B cell (primary cell): ENCODE results near the gene DNAJA1.

Source experiments
- EZH2 ChIP-seq: IDR thresholded peaks from 2 replicates; pipeline ENCODE4 v1.6.1; 2012; ENCODE audit warnings: borderline replicate concordance, low read depth, mild to moderate bottlenecking, moderate library complexity, low read length; ENCODE audit not compliant: insufficient read depth, poor library complexity, severe bottlenecking
- TF ChIP-seq, protein P1 (sequence below): fragments of 200-600 bp; IDR thresholded peaks from one replicate; pipeline ENCODE4 v1.8.0; 2022; ENCODE audit warnings: antibody characterized with exemption, mild to moderate bottlenecking

DNA sequence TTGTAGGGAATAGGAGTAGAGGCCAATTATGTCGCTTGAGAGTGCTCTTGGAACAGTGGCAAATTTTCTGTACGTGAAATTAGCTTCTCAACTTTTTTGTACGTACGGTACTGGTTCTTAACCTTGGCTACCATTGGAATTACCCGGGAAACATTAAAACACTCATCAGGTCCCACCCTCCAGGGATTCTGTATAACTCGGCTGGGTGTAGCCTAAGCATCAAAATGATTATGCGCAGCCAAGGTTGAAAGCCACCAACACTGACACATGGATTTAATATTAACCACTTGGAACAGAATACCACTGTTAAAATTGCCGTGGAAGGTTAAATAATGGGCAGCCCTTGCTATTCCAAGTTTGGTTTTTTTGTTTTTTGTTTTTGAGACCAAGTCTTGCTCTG is 17.4 kb downstream of the DNAJA1 start:
- TF ChIP-seq, protein P1, sequence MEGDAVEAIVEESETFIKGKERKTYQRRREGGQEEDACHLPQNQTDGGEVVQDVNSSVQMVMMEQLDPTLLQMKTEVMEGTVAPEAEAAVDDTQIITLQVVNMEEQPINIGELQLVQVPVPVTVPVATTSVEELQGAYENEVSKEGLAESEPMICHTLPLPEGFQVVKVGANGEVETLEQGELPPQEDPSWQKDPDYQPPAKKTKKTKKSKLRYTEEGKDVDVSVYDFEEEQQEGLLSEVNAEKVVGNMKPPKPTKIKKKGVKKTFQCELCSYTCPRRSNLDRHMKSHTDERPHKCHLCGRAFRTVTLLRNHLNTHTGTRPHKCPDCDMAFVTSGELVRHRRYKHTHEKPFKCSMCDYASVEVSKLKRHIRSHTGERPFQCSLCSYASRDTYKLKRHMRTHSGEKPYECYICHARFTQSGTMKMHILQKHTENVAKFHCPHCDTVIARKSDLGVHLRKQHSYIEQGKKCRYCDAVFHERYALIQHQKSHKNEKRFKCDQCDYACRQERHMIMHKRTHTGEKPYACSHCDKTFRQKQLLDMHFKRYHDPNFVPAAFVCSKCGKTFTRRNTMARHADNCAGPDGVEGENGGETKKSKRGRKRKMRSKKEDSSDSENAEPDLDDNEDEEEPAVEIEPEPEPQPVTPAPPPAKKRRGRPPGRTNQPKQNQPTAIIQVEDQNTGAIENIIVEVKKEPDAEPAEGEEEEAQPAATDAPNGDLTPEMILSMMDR, result no peak
- TF ChIP-seq EZH2, result no peak
